HG03025 (cell line): Measurements from ENCODE around the gene TRPM3.

Source experiments
- ATAC-seq: cut with Tn5 transposase; IDR thresholded peaks from one replicate; pipeline ENCODE4 v1.9.1; 2021; ENCODE audit warnings: mild to moderate bottlenecking, moderate library complexity; ENCODE audit not compliant: unreplicated experiment, low FRiP score

Gene TRPM3

GRCh38 chr9:70594386-70594944, 527.0 kb downstream of the TRPM3 start:
- ATAC-seq: no peak

GRCh38 chr9:70593241-70593640, 528.2 kb downstream of the TRPM3 start:
- ATAC-seq: no peak

- no peak for ATAC-seq
Measured at GRCh38 chr9:70590315-70590677, 531.1 kb downstream of the TRPM3 start.

GRCh38 chr9:70589571-70590314, 531.7 kb downstream of the TRPM3 start:
- ATAC-seq: no peak

GRCh38 chr9:70588999-70589398, 532.4 kb downstream of the TRPM3 start:
- no peak for ATAC-seq

- no peak for ATAC-seq
Measured at GRCh38 chr9:70588381-70588780, 533.0 kb downstream of the TRPM3 start.

GRCh38 chr9:70587201-70587600, 534.2 kb downstream of the TRPM3 start:
- ATAC-seq: no peak

GRCh38 chr9:70586476-70586875, 534.9 kb downstream of the TRPM3 start:
- no peak for ATAC-seq

GRCh38 chr9:70581955-70582350, 539.5 kb downstream of the TRPM3 start:
- ATAC-seq: no peak

GRCh38 chr9:70581214-70581954, 540.0 kb downstream of the TRPM3 start:
- ATAC-seq: no peak

GRCh38 chr9:70580606-70581195, 540.7 kb downstream of the TRPM3 start:
- ATAC-seq: no peak

- ATAC-seq: no peak
Measured at GRCh38 chr9:70579686-70580085, 541.7 kb downstream of the TRPM3 start.

GRCh38 chr9:70578720-70579119, 542.7 kb downstream of the TRPM3 start:
- ATAC-seq: no peak

- no peak for ATAC-seq
Measured at GRCh38 chr9:70577671-70578070, 543.8 kb downstream of the TRPM3 start.

GRCh38 chr9:70576116-70576515, 545.3 kb downstream of the TRPM3 start:
- ATAC-seq: no peak

- ATAC-seq: no peak
Measured at GRCh38 chr9:70574151-70574837, 547.1 kb downstream of the TRPM3 start.

GRCh38 chr9:70573308-70573707, 548.1 kb downstream of the TRPM3 start:
- ATAC-seq: no peak

- ATAC-seq: no peak
Measured at GRCh38 chr9:70571258-70571657, 550.2 kb downstream of the TRPM3 start.

- ATAC-seq: no peak
Measured at GRCh38 chr9:70569791-70570190, 551.6 kb downstream of the TRPM3 start.

GRCh38 chr9:70569070-70569772, 552.2 kb downstream of the TRPM3 start:
- ATAC-seq: no peak
